Measurements from ENCODE around the gene RIT2.

The RIT2 gene

DNA sequence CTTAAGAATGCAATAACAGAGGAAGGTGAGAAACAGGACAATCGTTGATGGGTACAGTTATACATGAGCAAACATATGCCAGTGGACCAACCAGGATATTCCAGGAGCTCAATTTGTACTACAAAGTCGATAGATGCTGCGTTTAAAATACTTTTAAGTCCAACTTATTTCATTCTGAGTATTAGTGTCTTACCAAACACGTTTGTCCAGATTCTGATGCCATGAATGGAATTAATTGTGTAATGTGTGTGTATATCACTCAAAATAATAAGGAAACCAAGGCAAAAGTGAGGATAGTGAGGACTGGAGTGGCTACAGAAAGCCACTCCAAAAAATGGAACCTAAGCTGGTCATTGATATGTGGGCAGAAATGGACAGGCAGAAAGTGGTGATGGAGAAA is 332.6 kb downstream of the RIT2 start:
- H3K4me3 ChIP-seq (ENCODE audit: low read length), result no peak overlapping the region
- H3K4me2 ChIP-seq (ENCODE audit: low read length), result no peak overlapping the region
- H3K9me3 ChIP-seq (replicated peaks; ENCODE audit: low read length), result no peaks in the 10 kb centered on the region
- H3K4me1 ChIP-seq (ENCODE audit: control insufficient read depth, insufficient read depth, low read length), result no peaks in the 10 kb centered on the region
- no peaks in the 10 kb centered on the region for H3K36me3 ChIP-seq (ENCODE audit: insufficient read depth, low read length)
- no peak overlapping the region for H3K9ac ChIP-seq (ENCODE audit: low read depth, low read length)
- no peaks in the 10 kb centered on the region for H3K27me3 ChIP-seq (ENCODE audit: control insufficient read depth, insufficient read depth, low read length)

DNA sequence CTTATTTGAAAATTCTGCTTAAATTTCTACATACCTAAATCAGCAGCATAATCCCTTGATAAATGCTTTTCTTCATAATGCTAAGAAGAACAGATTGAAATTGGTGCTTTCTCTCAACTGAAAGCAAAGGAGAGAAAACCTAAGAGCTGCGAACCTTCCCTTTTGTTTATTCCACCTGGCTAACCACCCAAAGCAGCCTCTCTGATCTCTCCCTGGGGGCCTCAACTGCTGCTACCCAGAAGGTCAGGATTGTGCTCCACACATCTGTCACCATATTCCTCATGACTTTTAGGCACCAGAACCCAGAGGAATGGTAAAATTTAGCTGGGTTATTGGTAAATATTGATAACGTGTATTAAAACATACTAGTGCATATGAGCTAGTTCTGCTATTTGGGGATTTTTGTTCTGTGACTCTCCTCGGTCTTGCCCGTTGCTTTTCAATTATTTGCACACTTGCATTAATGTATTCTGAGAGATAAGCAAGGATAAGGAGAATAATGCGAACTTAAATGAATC is 334.1 kb downstream of the RIT2 start:
- H3K9me3 ChIP-seq (replicated peaks; ENCODE audit: low read length), result no peaks in the 10 kb centered on the region
- no peaks in the 10 kb centered on the region for H3K36me3 ChIP-seq (ENCODE audit: insufficient read depth, low read length)
- H3K9ac ChIP-seq (ENCODE audit: low read depth, low read length), result no peak overlapping the region
- no peak overlapping the region for H3K4me3 ChIP-seq (ENCODE audit: low read length)
- H3K27me3 ChIP-seq (ENCODE audit: control insufficient read depth, insufficient read depth, low read length), result no peaks in the 10 kb centered on the region
- no peak overlapping the region for H3K4me2 ChIP-seq (ENCODE audit: low read length)
- H3K4me1 ChIP-seq (ENCODE audit: control insufficient read depth, insufficient read depth, low read length), result no peaks in the 10 kb centered on the region

DNA sequence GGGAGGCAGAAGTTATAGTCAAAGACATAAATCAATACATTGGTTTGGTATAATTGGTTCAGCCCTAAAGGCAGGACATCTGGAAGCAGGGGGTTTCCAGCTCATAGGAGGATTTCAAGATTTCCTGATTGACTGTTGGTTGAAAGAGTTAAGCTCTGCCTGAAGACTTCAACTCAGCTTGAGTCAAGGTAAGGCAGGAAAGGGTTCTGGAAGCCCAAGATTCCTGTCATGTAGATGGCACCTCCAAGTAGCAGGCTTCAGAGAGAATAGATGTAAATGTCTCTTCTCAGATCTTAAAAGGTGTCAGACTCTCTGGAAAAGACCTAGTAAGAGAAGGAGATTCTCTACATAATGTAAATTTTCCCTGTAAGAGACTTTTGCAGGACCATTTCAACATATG is 335.3 kb downstream of the RIT2 start:
- no peaks in the 10 kb centered on the region for H3K9me3 ChIP-seq (replicated peaks; ENCODE audit: low read length)
- H3K27me3 ChIP-seq (ENCODE audit: control insufficient read depth, insufficient read depth, low read length), result no peaks in the 10 kb centered on the region
- H3K4me3 ChIP-seq (ENCODE audit: low read length), result no peak overlapping the region
- no peak overlapping the region for H3K9ac ChIP-seq (ENCODE audit: low read depth, low read length)
- no peak overlapping the region for H3K4me2 ChIP-seq (ENCODE audit: low read length)
- H3K36me3 ChIP-seq (ENCODE audit: insufficient read depth, low read length), result no peaks in the 10 kb centered on the region
- no peaks in the 10 kb centered on the region for H3K4me1 ChIP-seq (ENCODE audit: control insufficient read depth, insufficient read depth, low read length)

DNA sequence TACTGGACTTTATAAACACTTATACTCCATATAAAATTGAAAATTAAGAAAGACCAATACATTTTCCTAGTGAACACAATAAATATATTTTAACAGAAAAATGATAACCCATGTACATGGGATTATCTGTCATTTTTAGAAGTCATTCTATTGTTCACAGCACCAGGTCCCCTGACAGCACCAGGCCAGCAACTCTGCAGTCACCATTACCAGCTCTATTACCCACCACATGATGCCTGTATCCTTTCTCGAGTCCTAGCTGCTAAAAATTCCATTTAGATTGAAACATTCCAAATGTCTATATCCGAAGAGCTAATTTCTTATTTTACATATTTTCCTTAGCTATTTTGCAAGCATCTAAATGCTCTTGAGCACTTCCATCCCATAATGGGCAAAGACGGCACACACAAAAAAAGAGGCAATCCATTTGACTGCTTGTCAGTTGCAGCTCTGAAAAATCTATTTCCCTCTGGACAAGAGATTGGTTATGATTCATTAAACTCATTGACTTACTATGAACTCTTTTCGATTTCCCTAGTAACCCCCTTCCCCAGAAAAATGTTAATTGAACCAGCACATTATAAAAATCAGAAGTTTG is 336.9 kb downstream of the RIT2 start:
- Histone ChIP-seq H3K9ac (ENCODE audit: low read depth, low read length) (no peak overlapping the region), H3K4me1 (ENCODE audit: control insufficient read depth, insufficient read depth, low read length) (no peaks in the 10 kb centered on the region), H3K4me3 (ENCODE audit: low read length) (no peak overlapping the region), H3K36me3 (ENCODE audit: insufficient read depth, low read length) (no peaks in the 10 kb centered on the region), H3K9me3 (replicated peaks; ENCODE audit: low read length) (no peaks in the 10 kb centered on the region), H3K27me3 (ENCODE audit: control insufficient read depth, insufficient read depth, low read length) (no peaks in the 10 kb centered on the region), H3K4me2 (ENCODE audit: low read length) (no peak overlapping the region)

DNA sequence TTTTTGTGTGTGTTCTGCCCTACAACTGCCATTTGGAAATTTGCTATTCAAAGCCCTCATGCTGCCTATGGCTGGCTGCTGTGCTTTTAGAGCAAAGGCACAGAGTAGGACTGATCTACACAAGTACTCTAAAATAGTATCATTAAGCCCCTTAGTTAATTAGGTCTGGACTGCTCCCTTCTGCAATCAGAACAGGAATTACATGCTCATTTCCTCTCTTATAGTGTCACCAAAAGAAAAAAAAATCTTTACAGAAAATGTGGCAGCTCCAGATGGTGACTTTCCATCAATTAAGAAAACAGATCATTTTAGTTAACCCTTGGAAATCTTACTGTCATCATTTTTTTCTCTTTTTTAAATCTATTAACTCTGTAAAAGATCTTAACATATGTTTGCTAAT is 337.5 kb downstream of the RIT2 start:
- Histone ChIP-seq H3K9ac (ENCODE audit: low read depth, low read length) (no peak overlapping the region), H3K36me3 (ENCODE audit: insufficient read depth, low read length) (no peaks in the 10 kb centered on the region), H3K4me2 (ENCODE audit: low read length) (no peak overlapping the region), H3K4me3 (ENCODE audit: low read length) (no peak overlapping the region), H3K4me1 (ENCODE audit: control insufficient read depth, insufficient read depth, low read length) (no peaks in the 10 kb centered on the region), H3K9me3 (replicated peaks; ENCODE audit: low read length) (no peaks in the 10 kb centered on the region), H3K27me3 (ENCODE audit: control insufficient read depth, insufficient read depth, low read length) (no peaks in the 10 kb centered on the region)

DNA sequence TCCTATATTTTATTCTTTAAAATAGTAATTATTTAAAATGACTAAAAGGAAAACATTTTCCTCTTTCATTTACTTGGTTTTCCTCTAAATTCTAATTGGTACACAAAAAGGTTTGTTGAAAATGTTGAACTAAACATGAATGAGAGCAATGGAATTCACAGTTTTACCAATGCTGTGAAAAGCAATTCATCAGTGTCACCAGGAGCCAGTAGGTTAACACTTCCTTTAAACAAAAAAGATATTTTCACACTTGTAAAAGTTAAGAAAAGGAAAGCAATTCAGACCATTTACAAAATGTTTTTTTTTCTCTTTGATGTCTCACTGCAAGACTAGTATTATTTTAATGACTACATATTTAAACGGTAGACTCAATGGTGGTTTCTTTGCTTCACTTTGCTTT is 341.6 kb downstream of the RIT2 start:
- no peaks in the 10 kb centered on the region for H3K4me1 ChIP-seq (ENCODE audit: control insufficient read depth, insufficient read depth, low read length)
- H3K4me2 ChIP-seq (ENCODE audit: low read length), result no peak overlapping the region
- no peaks in the 10 kb centered on the region for H3K36me3 ChIP-seq (ENCODE audit: insufficient read depth, low read length)
- H3K9me3 ChIP-seq (replicated peaks; ENCODE audit: low read length), result no peaks in the 10 kb centered on the region
- H3K4me3 ChIP-seq (ENCODE audit: low read length), result no peak overlapping the region
- H3K9ac ChIP-seq (ENCODE audit: low read depth, low read length), result no peak overlapping the region
- H3K27me3 ChIP-seq (ENCODE audit: control insufficient read depth, insufficient read depth, low read length), result no peaks in the 10 kb centered on the region

DNA sequence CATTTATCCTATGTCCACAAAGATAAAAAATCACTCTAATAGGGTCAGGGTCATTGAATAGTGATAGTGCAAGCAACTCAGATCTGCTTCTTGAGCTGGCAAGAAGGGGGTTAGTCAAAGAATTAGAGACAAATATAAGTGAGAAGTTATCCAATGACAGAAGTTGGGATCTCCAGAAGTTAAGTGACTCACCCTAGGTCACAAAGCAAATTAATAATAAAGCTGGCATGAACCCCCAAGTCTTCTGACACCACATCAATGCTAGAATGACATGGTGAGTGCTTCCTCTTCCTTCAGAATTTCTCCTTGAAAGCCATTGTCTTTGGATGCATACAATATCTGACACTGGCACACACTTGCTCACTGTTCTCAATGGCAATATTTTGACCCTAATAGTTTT is 343.5 kb downstream of the RIT2 start:
- Histone ChIP-seq H3K9me3 (replicated peaks; ENCODE audit: low read length) (no peaks in the 10 kb centered on the region), H3K9ac (ENCODE audit: low read depth, low read length) (no peak overlapping the region), H3K4me1 (ENCODE audit: control insufficient read depth, insufficient read depth, low read length) (no peaks in the 10 kb centered on the region), H3K4me3 (ENCODE audit: low read length) (no peak overlapping the region), H3K36me3 (ENCODE audit: insufficient read depth, low read length) (no peaks in the 10 kb centered on the region), H3K27me3 (ENCODE audit: control insufficient read depth, insufficient read depth, low read length) (no peaks in the 10 kb centered on the region), H3K4me2 (ENCODE audit: low read length) (no peak overlapping the region)

DNA sequence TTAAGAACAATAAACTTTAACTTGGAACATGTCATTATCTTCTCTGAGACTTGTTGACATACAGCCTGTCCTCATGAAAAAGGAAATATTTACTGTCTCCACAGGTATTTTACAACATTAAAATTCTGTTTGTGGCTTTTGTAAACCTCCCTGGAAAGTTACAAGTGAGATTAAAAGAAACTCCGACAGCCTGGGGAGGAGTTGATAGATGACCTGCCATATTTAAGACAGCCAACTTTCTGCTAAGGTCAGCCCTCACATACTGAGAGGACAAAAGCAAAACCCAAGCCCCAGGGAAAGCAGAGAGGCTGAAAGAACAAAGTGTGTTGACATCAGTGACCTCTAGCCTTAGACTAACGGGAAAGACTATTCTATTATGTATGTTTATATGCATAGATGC is 350.2 kb downstream of the RIT2 start:
- no peaks in the 10 kb centered on the region for H3K4me1 ChIP-seq (ENCODE audit: control insufficient read depth, insufficient read depth, low read length)
- H3K27me3 ChIP-seq (ENCODE audit: control insufficient read depth, insufficient read depth, low read length), result no peaks in the 10 kb centered on the region
- no peak overlapping the region for H3K4me3 ChIP-seq (ENCODE audit: low read length)
- H3K4me2 ChIP-seq (ENCODE audit: low read length), result no peak overlapping the region
- H3K36me3 ChIP-seq (ENCODE audit: insufficient read depth, low read length), result no peaks in the 10 kb centered on the region
- no peak overlapping the region for H3K9ac ChIP-seq (ENCODE audit: low read depth, low read length)
- no peaks in the 10 kb centered on the region for H3K9me3 ChIP-seq (replicated peaks; ENCODE audit: low read length)

DNA sequence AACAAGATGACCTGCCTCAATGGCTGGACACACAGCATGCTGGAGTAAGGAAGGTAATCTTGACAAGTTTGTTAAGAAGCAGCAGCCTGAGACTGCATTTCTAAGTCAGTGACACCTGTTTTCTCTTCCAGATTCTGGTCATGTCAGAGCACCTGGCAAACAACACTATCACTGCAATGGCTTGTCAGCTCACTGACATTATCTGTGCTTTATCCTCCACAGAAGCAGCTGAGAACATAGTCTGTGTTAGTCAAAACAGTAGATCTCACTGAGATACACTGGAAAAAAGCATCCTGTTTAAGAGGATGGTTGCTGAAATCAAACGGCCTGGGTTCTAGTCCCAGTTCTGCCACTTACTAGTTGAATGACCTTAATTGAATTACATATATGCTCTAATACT is 355.2 kb downstream of the RIT2 start:
- Histone ChIP-seq H3K9me3 (replicated peaks; ENCODE audit: low read length) (no peaks in the 10 kb centered on the region), H3K9ac (ENCODE audit: low read depth, low read length) (no peak overlapping the region)

DNA sequence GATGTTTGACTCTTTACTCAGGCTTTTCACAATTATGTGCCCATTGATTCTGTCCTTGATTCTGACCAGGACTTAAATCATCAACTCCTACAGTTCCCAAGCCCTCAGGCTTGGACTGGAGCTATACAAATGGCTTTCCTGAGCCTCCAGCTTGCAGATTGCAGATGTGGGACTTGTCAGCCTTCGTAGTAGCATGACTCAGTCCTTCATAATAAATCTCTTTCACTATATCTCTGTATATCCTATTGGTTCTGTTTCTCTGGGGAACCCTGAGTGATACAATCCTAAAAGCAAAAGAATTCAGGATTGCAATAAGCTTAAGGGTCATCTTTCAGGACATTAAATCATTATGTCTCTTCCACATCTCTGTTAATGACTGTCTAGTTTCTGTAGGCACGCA is 356.6 kb downstream of the RIT2 start:
- H3K9me3 ChIP-seq (replicated peaks; ENCODE audit: low read length), result no peaks in the 10 kb centered on the region

More for the DNA sequence above, 355.2 kb downstream of the RIT2 start:
- no peaks in the 10 kb centered on the region for H3K36me3 ChIP-seq (ENCODE audit: insufficient read depth, low read length)
- H3K4me2 ChIP-seq (ENCODE audit: low read length), result no peak overlapping the region
- no peaks in the 10 kb centered on the region for H3K27me3 ChIP-seq (ENCODE audit: control insufficient read depth, insufficient read depth, low read length)
- H3K4me1 ChIP-seq (ENCODE audit: control insufficient read depth, insufficient read depth, low read length), result no peaks in the 10 kb centered on the region
- H3K4me3 ChIP-seq (ENCODE audit: low read length), result no peak overlapping the region

DNA sequence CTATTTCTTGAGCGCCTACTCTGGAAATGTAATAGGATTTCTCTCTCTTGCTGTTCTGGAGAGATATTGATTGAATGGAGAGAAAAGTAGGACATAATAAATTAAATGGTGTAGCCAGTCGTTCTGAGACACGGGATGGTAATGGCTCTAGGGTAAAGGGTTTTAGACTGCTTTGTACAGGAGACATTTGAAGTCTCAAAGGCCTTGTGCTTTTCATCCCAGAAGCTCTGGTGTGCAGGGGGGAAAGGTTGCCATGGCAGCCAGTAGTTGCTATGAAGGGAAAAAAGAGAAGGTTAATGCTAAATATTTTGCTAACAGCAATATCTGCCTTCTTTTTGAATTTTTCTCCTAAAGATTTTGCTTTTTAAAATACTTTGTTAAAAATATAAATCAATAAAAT is 359.3 kb downstream of the RIT2 start:
- no peaks in the 10 kb centered on the region for H3K36me3 ChIP-seq (ENCODE audit: insufficient read depth, low read length)
- H3K4me2 ChIP-seq (ENCODE audit: low read length), result no peak overlapping the region
- no peak overlapping the region for H3K9ac ChIP-seq (ENCODE audit: low read depth, low read length)
- no peak overlapping the region for H3K4me3 ChIP-seq (ENCODE audit: low read length)
- no peaks in the 10 kb centered on the region for H3K27me3 ChIP-seq (ENCODE audit: control insufficient read depth, insufficient read depth, low read length)
- no peaks in the 10 kb centered on the region for H3K4me1 ChIP-seq (ENCODE audit: control insufficient read depth, insufficient read depth, low read length)
- no peaks in the 10 kb centered on the region for H3K9me3 ChIP-seq (replicated peaks; ENCODE audit: low read length)

More for the DNA sequence above, 356.6 kb downstream of the RIT2 start:
- Histone ChIP-seq H3K4me3 (ENCODE audit: low read length) (no peak overlapping the region), H3K9ac (ENCODE audit: low read depth, low read length) (no peak overlapping the region), H3K36me3 (ENCODE audit: insufficient read depth, low read length) (no peaks in the 10 kb centered on the region), H3K27me3 (ENCODE audit: control insufficient read depth, insufficient read depth, low read length) (no peaks in the 10 kb centered on the region), H3K4me1 (ENCODE audit: control insufficient read depth, insufficient read depth, low read length) (no peaks in the 10 kb centered on the region), H3K4me2 (ENCODE audit: low read length) (no peak overlapping the region)

DNA sequence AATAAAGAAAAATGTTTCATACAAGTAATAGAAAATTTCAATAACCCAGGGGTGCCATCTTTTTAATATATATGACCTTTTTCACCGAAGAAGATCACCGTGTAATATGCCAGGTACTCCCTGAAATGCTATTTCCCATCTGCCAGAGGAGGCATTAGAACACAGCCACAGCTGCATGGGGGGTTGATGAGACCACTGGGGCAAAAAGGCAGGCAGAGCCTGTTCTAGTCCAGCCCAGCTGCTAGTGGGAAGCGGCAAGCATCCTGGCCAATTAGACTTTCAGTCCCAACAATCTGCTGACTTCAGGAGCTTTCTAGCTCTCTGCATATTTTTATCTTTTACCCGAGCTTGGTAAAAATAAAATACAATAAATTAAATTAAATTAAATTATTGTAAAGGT is 362.6 kb downstream of the RIT2 start:
- no peak overlapping the region for H3K4me2 ChIP-seq (ENCODE audit: low read length)
- no peaks in the 10 kb centered on the region for H3K9me3 ChIP-seq (replicated peaks; ENCODE audit: low read length)
- no peaks in the 10 kb centered on the region for H3K4me1 ChIP-seq (ENCODE audit: control insufficient read depth, insufficient read depth, low read length)
- H3K36me3 ChIP-seq (ENCODE audit: insufficient read depth, low read length), result no peaks in the 10 kb centered on the region
- H3K4me3 ChIP-seq (ENCODE audit: low read length), result no peak overlapping the region
- no peaks in the 10 kb centered on the region for H3K27me3 ChIP-seq (ENCODE audit: control insufficient read depth, insufficient read depth, low read length)
- H3K9ac ChIP-seq (ENCODE audit: low read depth, low read length), result no peak overlapping the region
